Mammary epithelial cell (primary cell): ENCODE measurements around the gene ZNF229.

Experiments used
- CTCF ChIP-seq, 2 donors: IDR thresholded peaks in 1 of 2; conservative IDR thresholded peaks in 1 of 2; 2 replicates each; pipeline ENCODE4 v1.5.1; 2011 to 2012; ENCODE audit warnings: inconsistent platforms in 2 of 2, low read length in 2 of 2, mild to moderate bottlenecking in 2 of 2, control low read depth in 1 of 2, low read depth in 1 of 2; ENCODE audit not compliant: insufficient read depth in 1 of 2; ENCODE audit errors: extremely low read depth in 1 of 2
- EZH2 ChIP-seq: IDR thresholded peaks from 2 replicates; pipeline ENCODE4 v1.6.1; 2012; ENCODE audit warnings: low read length, inconsistent platforms, borderline replicate concordance

- TF ChIP-seq CTCF (conservative IDR thresholded peaks at IDR 0.05 in 1 of 2, IDR thresholded peaks at IDR 0.05 in 1 of 2; ENCODE audit: extremely low read depth in 1 of 2, insufficient read depth in 1 of 2, low read depth in 1 of 2, low read length in 2 of 2): no peak
- TF ChIP-seq EZH2: no peak
These were observed 6.8 kb upstream of the ZNF229 start for GRCh38 chr19:44455100-44455499.
